Activated naive CD8-positive, alpha-beta T cell (primary cell): ENCODE measurements around the gene PPM1H.

Experiments used
- H3K27ac Mint-ChIP-seq: one replicate; pipeline ENCODE4 v1.8.0; 2021; ENCODE audit warnings: mixed read lengths
- H3K27me3 Mint-ChIP-seq: one replicate; pipeline ENCODE4 v1.8.0; 2021; ENCODE audit warnings: mixed read lengths
- H3K36me3 Mint-ChIP-seq: one replicate; pipeline ENCODE4 v1.8.0; 2021; ENCODE audit warnings: mixed read lengths
- H3K4me1 Mint-ChIP-seq: one replicate; pipeline ENCODE4 v1.8.0; 2021; ENCODE audit warnings: low read depth, mixed read lengths
- H3K4me3 Mint-ChIP-seq: one replicate; pipeline ENCODE4 v1.8.0; 2021; ENCODE audit warnings: mild to moderate bottlenecking, mixed read lengths
- H3K9me3 Mint-ChIP-seq: one replicate; pipeline ENCODE4 v1.8.0; 2021; ENCODE audit warnings: low read depth, mixed read lengths

Gene PPM1H

GRCh38 chr12:62700091-62700880 is 234.7 kb downstream of the PPM1H start:
- H3K9me3 Mint-ChIP-seq = no peaks in the 10 kb centered on the region
- H3K27me3 Mint-ChIP-seq = peaks cover 1% of the 10 kb centered on the region
- H3K36me3 Mint-ChIP-seq = no peaks in the 10 kb centered on the region

GRCh38 chr12:62698701-62699101 is 236.2 kb downstream of the PPM1H start:
- H3K27ac Mint-ChIP-seq = no peak overlapping the region

More at GRCh38 chr12:62700091-62700880, 234.7 kb downstream of the PPM1H start:
- no peaks in the 10 kb centered on the region for H3K4me1 Mint-ChIP-seq
- H3K4me3 Mint-ChIP-seq = no peak overlapping the region
- H3K27ac Mint-ChIP-seq = no peak overlapping the region

GRCh38 chr12:62697893-62698292 is 237.1 kb downstream of the PPM1H start:
- H3K4me1 Mint-ChIP-seq = no peaks in the 10 kb centered on the region
- no peaks in the 10 kb centered on the region for H3K9me3 Mint-ChIP-seq
- no peaks in the 10 kb centered on the region for H3K27me3 Mint-ChIP-seq
- H3K27ac Mint-ChIP-seq = no peak overlapping the region
- H3K4me3 Mint-ChIP-seq = no peak overlapping the region
- H3K36me3 Mint-ChIP-seq = no peaks in the 10 kb centered on the region

More at GRCh38 chr12:62698701-62699101, 236.2 kb downstream of the PPM1H start:
- Mint-ChIP-seq H3K9me3 (no peaks in the 10 kb centered on the region), H3K4me3 (no peak overlapping the region), H3K27me3 (peaks cover 1% of the 10 kb centered on the region), H3K4me1 (no peaks in the 10 kb centered on the region), H3K36me3 (no peaks in the 10 kb centered on the region)

GRCh38 chr12:62695696-62696095 is 239.3 kb downstream of the PPM1H start:
- no peak overlapping the region for H3K4me3 Mint-ChIP-seq
- H3K27me3 Mint-ChIP-seq = no peaks in the 10 kb centered on the region
- H3K36me3 Mint-ChIP-seq = no peaks in the 10 kb centered on the region
- H3K27ac Mint-ChIP-seq = no peak overlapping the region
- H3K4me1 Mint-ChIP-seq = no peaks in the 10 kb centered on the region
- no peaks in the 10 kb centered on the region for H3K9me3 Mint-ChIP-seq

- no peaks in the 10 kb centered on the region for H3K9me3 Mint-ChIP-seq
- no peak overlapping the region for H3K4me3 Mint-ChIP-seq
- H3K4me1 Mint-ChIP-seq = no peaks in the 10 kb centered on the region
- no peak overlapping the region for H3K27ac Mint-ChIP-seq
- H3K36me3 Mint-ChIP-seq = no peaks in the 10 kb centered on the region
- no peaks in the 10 kb centered on the region for H3K27me3 Mint-ChIP-seq
Measured at GRCh38 chr12:62694632-62695031, 240.3 kb downstream of the PPM1H start.

GRCh38 chr12:62694116-62694515 is 240.8 kb downstream of the PPM1H start:
- Mint-ChIP-seq H3K36me3 (no peaks in the 10 kb centered on the region), H3K27ac (no peak overlapping the region), H3K27me3 (no peaks in the 10 kb centered on the region), H3K9me3 (no peaks in the 10 kb centered on the region), H3K4me1 (no peaks in the 10 kb centered on the region), H3K4me3 (no peak overlapping the region)

GRCh38 chr12:62693376-62694050 is 241.4 kb downstream of the PPM1H start:
- Mint-ChIP-seq H3K27ac (no peak overlapping the region), H3K4me1 (no peaks in the 10 kb centered on the region), H3K36me3 (no peaks in the 10 kb centered on the region), H3K9me3 (no peaks in the 10 kb centered on the region), H3K4me3 (no peak overlapping the region), H3K27me3 (no peaks in the 10 kb centered on the region)

GRCh38 chr12:62692884-62693283 is 242.1 kb downstream of the PPM1H start:
- H3K9me3 Mint-ChIP-seq = no peaks in the 10 kb centered on the region
- H3K4me1 Mint-ChIP-seq = no peaks in the 10 kb centered on the region
- no peaks in the 10 kb centered on the region for H3K36me3 Mint-ChIP-seq
- H3K4me3 Mint-ChIP-seq = no peak overlapping the region
- H3K27ac Mint-ChIP-seq = no peak overlapping the region
- H3K27me3 Mint-ChIP-seq = no peaks in the 10 kb centered on the region

- Mint-ChIP-seq H3K36me3 (no peaks in the 10 kb centered on the region), H3K9me3 (no peaks in the 10 kb centered on the region), H3K4me1 (no peaks in the 10 kb centered on the region), H3K27me3 (no peaks in the 10 kb centered on the region), H3K4me3 (no peak overlapping the region), H3K27ac (no peak overlapping the region)
Measured at GRCh38 chr12:62691309-62691708, 243.6 kb downstream of the PPM1H start.

- H3K4me1 Mint-ChIP-seq = no peaks in the 10 kb centered on the region
- H3K27ac Mint-ChIP-seq = no peak overlapping the region
- H3K4me3 Mint-ChIP-seq = no peak overlapping the region
- H3K36me3 Mint-ChIP-seq = no peaks in the 10 kb centered on the region
- H3K27me3 Mint-ChIP-seq = no peaks in the 10 kb centered on the region
- H3K9me3 Mint-ChIP-seq = no peaks in the 10 kb centered on the region
Measured at GRCh38 chr12:62689042-62689839, 245.7 kb downstream of the PPM1H start.

- H3K27me3 Mint-ChIP-seq = no peaks in the 10 kb centered on the region
- H3K4me3 Mint-ChIP-seq = no peak overlapping the region
- no peak overlapping the region for H3K27ac Mint-ChIP-seq
- no peaks in the 10 kb centered on the region for H3K9me3 Mint-ChIP-seq
- H3K36me3 Mint-ChIP-seq = no peaks in the 10 kb centered on the region
- H3K4me1 Mint-ChIP-seq = no peaks in the 10 kb centered on the region
Measured at GRCh38 chr12:62686938-62687337, 248.0 kb downstream of the PPM1H start.

- no peak overlapping the region for H3K27ac Mint-ChIP-seq
- H3K4me1 Mint-ChIP-seq = no peaks in the 10 kb centered on the region
- H3K4me3 Mint-ChIP-seq = no peak overlapping the region
- H3K27me3 Mint-ChIP-seq = peaks cover 4% of the 10 kb centered on the region
- H3K36me3 Mint-ChIP-seq = peaks cover 2% of the 10 kb centered on the region
- H3K9me3 Mint-ChIP-seq = no peaks in the 10 kb centered on the region
Measured at GRCh38 chr12:62684570-62685295, 250.2 kb downstream of the PPM1H start.

- Mint-ChIP-seq H3K4me3 (no peak overlapping the region), H3K27me3 (peaks cover 7% of the 10 kb centered on the region), H3K9me3 (no peaks in the 10 kb centered on the region), H3K4me1 (no peaks in the 10 kb centered on the region), H3K27ac (no peak overlapping the region), H3K36me3 (peaks cover 2% of the 10 kb centered on the region)
Measured at GRCh38 chr12:62683776-62684569, 251.0 kb downstream of the PPM1H start.

- H3K27ac Mint-ChIP-seq = no peak overlapping the region
- H3K36me3 Mint-ChIP-seq = peaks cover 2% of the 10 kb centered on the region
- H3K9me3 Mint-ChIP-seq = no peaks in the 10 kb centered on the region
- peaks cover 7% of the 10 kb centered on the region for H3K27me3 Mint-ChIP-seq
- H3K4me1 Mint-ChIP-seq = no peaks in the 10 kb centered on the region
- no peak overlapping the region for H3K4me3 Mint-ChIP-seq
Measured at GRCh38 chr12:62681306-62681705, 253.6 kb downstream of the PPM1H start.
